22Rv1 (cell line): Measurements from ENCODE around the gene FCGR3A.
"Not testable (repeated sequence)": the region's sequence is repeated elsewhere in the genome, so short reads cannot be mapped to it uniquely, and the experiment has no call there.

Source experiments
- H3K27ac ChIP-seq: fragments of 450-650 bp; 2 replicates; pipeline ENCODE4 v1.5.1; 2017
- CTCF ChIP-seq: fragments of 450-650 bp; IDR thresholded peaks from 2 replicates; pipeline ENCODE4 v1.5.1; 2017; ENCODE audit warnings: mild to moderate bottlenecking
- ZFX ChIP-seq: fragments of 450-650 bp; IDR thresholded peaks from 2 replicates; pipeline ENCODE4 v1.6.1; 2017; ENCODE audit warnings: antibody characterized with exemption, borderline replicate concordance

Gene FCGR3A

GRCh38 chr1:161549652-161550051 is at the start of gene FCGR3A:
TSS of gene FCGR3A (minus strand) at chr1:161549818. CDS start at chr1:161549736, 82 bp downstream.
- TF ChIP-seq CTCF (no peak), ZFX (no peak)
- no peak within 1 kb of the TSS for H3K27ac ChIP-seq

- not testable (repeated sequence) for H3K27ac ChIP-seq
These were observed 47.5 kb upstream of the FCGR3A start for GRCh38 chr1:161597077-161597476.

- H3K27ac ChIP-seq, result not testable (repeated sequence)
These were observed 46.0 kb upstream of the FCGR3A start for GRCh38 chr1:161595583-161595982.

- H3K27ac ChIP-seq, result not testable (repeated sequence)
These were observed 45.6 kb upstream of the FCGR3A start for GRCh38 chr1:161595173-161595572.

GRCh38 chr1:161594269-161594984 is 44.8 kb upstream of the FCGR3A start:
- H3K27ac ChIP-seq, result not testable (repeated sequence)

- not testable (repeated sequence) for H3K27ac ChIP-seq
These were observed 43.6 kb upstream of the FCGR3A start for GRCh38 chr1:161593092-161593755.

- not testable (repeated sequence) for H3K27ac ChIP-seq
These were observed 43.0 kb upstream of the FCGR3A start for GRCh38 chr1:161592586-161592985.

GRCh38 chr1:161589920-161590319 is 40.3 kb upstream of the FCGR3A start:
- not testable (repeated sequence) for H3K27ac ChIP-seq

- not testable (repeated sequence) for H3K27ac ChIP-seq
These were observed 39.7 kb upstream of the FCGR3A start for GRCh38 chr1:161589365-161589764.

GRCh38 chr1:161588596-161588995 is 39.0 kb upstream of the FCGR3A start:
- not testable (repeated sequence) for H3K27ac ChIP-seq

- H3K27ac ChIP-seq, result not testable (repeated sequence)
These were observed 33.3 kb upstream of the FCGR3A start for GRCh38 chr1:161582882-161583281.

GRCh38 chr1:161580879-161581537 is 31.4 kb upstream of the FCGR3A start:
- H3K27ac ChIP-seq, result not testable (repeated sequence)

- not testable (repeated sequence) for H3K27ac ChIP-seq
These were observed 30.4 kb upstream of the FCGR3A start for GRCh38 chr1:161579856-161580507.

- H3K27ac ChIP-seq, result not testable (repeated sequence)
These were observed 27.1 kb upstream of the FCGR3A start for GRCh38 chr1:161576676-161577075.

GRCh38 chr1:161571703-161572102 is 22.1 kb upstream of the FCGR3A start:
- H3K27ac ChIP-seq, result not testable (repeated sequence)

- H3K27ac ChIP-seq, result not testable (repeated sequence)
These were observed 17.0 kb upstream of the FCGR3A start for GRCh38 chr1:161566602-161566960.

- not testable (repeated sequence) for H3K27ac ChIP-seq
These were observed 13.9 kb upstream of the FCGR3A start for GRCh38 chr1:161563522-161563921.

- H3K27ac ChIP-seq, result not testable (repeated sequence)
These were observed 12.8 kb upstream of the FCGR3A start for GRCh38 chr1:161562441-161562840.

- H3K27ac ChIP-seq, result not testable (repeated sequence)
These were observed 11.5 kb upstream of the FCGR3A start for GRCh38 chr1:161560960-161561715.
